ENCODE results near the gene DLX3.

The DLX3 gene

GRCh38 chr17:50024808-50025207 lies 29.8 kb upstream of the DLX3 start:
- DNase-seq, result peak in 2 of 3 donors; percentile 17 to 43
- peaks cover 0 to 34% (median 25%) of the 10 kb centered on the region in 4 experiments for H3K4me1 ChIP-seq (ENCODE audit: control extremely low read depth in 1 of 4, control insufficient read depth in 4 of 4, insufficient read depth in 4 of 4, low read length in 3 of 4)
- H3K27me3 ChIP-seq (replicated peaks in 2 of 5; ENCODE audit: control insufficient read depth in 4 of 5, insufficient read depth in 5 of 5, low read length in 4 of 5), result peaks cover 0 to 2% (median 0%) of the 10 kb centered on the region in 5 experiments
- no peaks in the 10 kb centered on the region for H3K9me3 ChIP-seq (ENCODE audit: control extremely low read depth in 1 of 5, control insufficient read depth in 4 of 5, insufficient read depth in 2 of 5, low read depth in 1 of 5, low read length in 4 of 5)
- POLR2A ChIA-PET, result no interaction called here
- H3K27ac ChIP-seq (ENCODE audit: insufficient read depth in 1 of 2, low read depth in 1 of 2, low read length in 2 of 2, poor library complexity in 1 of 2, severe bottlenecking in 2 of 2), result no peak overlapping the region
- H3K4me3 ChIP-seq (ENCODE audit: control insufficient read depth in 1 of 7, extremely low read depth in 1 of 7, insufficient read depth in 4 of 7, low read depth in 2 of 7, low read length in 6 of 7), result no peak overlapping the region
- no peaks in the 10 kb centered on the region for H3K36me3 ChIP-seq (ENCODE audit: control insufficient read depth in 4 of 4, insufficient read depth in 4 of 4, low read length in 3 of 4)
- 67% methylated on average over 6 of the region's 7 CpGs for WGBS (ENCODE audit: insufficient coverage)
- CTCF ChIA-PET, result interaction anchor here (1.2 to 4.1 kb wide), 4 partner anchors 8 to 70 kb away, joined by 4 to 30 read pairs (median 6); no protein-coding TSS in a partner anchor

- DNase-seq, result no peak
- CTCF ChIA-PET, result no interaction called here
Measured at GRCh38 chr17:50023520-50023919, 28.5 kb upstream of the DLX3 start.

GRCh38 chr17:50022463-50023130 lies 27.6 kb upstream of the DLX3 start:
- H3K9me3 ChIP-seq (ENCODE audit: control extremely low read depth in 1 of 5, control insufficient read depth in 4 of 5, insufficient read depth in 2 of 5, low read depth in 1 of 5, low read length in 4 of 5), result no peaks in the 10 kb centered on the region
- no peak overlapping the region for H3K4me3 ChIP-seq (ENCODE audit: control insufficient read depth in 1 of 7, extremely low read depth in 1 of 7, insufficient read depth in 4 of 7, low read depth in 2 of 7, low read length in 6 of 7)
- no peaks in the 10 kb centered on the region for H3K36me3 ChIP-seq (ENCODE audit: control insufficient read depth in 4 of 4, insufficient read depth in 4 of 4, low read length in 3 of 4)
- no peak for DNase-seq
- WGBS (ENCODE audit: insufficient coverage), result 100% methylated on average over 6 of the region's 6 CpGs
- ChIA-PET CTCF (interaction anchor here (1.0 to 3.1 kb wide), 2 partner anchors 65 to 72 kb away, joined by 6 to 17 read pairs; no protein-coding TSS in a partner anchor), POLR2A (no interaction called here)
- no peak overlapping the region for H3K27ac ChIP-seq (ENCODE audit: insufficient read depth in 1 of 2, low read depth in 1 of 2, low read length in 2 of 2, poor library complexity in 1 of 2, severe bottlenecking in 2 of 2)
- peaks cover 0 to 2% (median 0%) of the 10 kb centered on the region in 5 experiments for H3K27me3 ChIP-seq (replicated peaks in 2 of 5; ENCODE audit: control insufficient read depth in 4 of 5, insufficient read depth in 5 of 5, low read length in 4 of 5)
- peaks cover 0 to 18% (median 12%) of the 10 kb centered on the region in 4 experiments for H3K4me1 ChIP-seq (ENCODE audit: control extremely low read depth in 1 of 4, control insufficient read depth in 4 of 4, insufficient read depth in 4 of 4, low read length in 3 of 4)

More at GRCh38 chr17:50023520-50023919, 28.5 kb upstream of the DLX3 start:
- 80% methylated on average over 2 of the region's 8 CpGs for WGBS (ENCODE audit: insufficient coverage)
- H3K4me1 ChIP-seq (ENCODE audit: control extremely low read depth in 1 of 4, control insufficient read depth in 4 of 4, insufficient read depth in 4 of 4, low read length in 3 of 4), result peaks cover 0 to 27% (median 22%) of the 10 kb centered on the region in 4 experiments
- no peaks in the 10 kb centered on the region for H3K36me3 ChIP-seq (ENCODE audit: control insufficient read depth in 4 of 4, insufficient read depth in 4 of 4, low read length in 3 of 4)
- H3K9me3 ChIP-seq (ENCODE audit: control extremely low read depth in 1 of 5, control insufficient read depth in 4 of 5, insufficient read depth in 2 of 5, low read depth in 1 of 5, low read length in 4 of 5), result no peaks in the 10 kb centered on the region
- H3K27ac ChIP-seq (ENCODE audit: insufficient read depth in 1 of 2, low read depth in 1 of 2, low read length in 2 of 2, poor library complexity in 1 of 2, severe bottlenecking in 2 of 2), result no peak overlapping the region
- H3K27me3 ChIP-seq (replicated peaks in 2 of 5; ENCODE audit: control insufficient read depth in 4 of 5, insufficient read depth in 5 of 5, low read length in 4 of 5), result peaks cover 0 to 2% (median 0%) of the 10 kb centered on the region in 5 experiments
- no peak overlapping the region for H3K4me3 ChIP-seq (ENCODE audit: control insufficient read depth in 1 of 7, extremely low read depth in 1 of 7, insufficient read depth in 4 of 7, low read depth in 2 of 7, low read length in 6 of 7)
- POLR2A ChIA-PET, result no interaction called here

- DNase-seq, result no peak
- ChIA-PET CTCF (interaction anchor here (0.7 to 3.1 kb wide), 7 partner anchors 10 to 72 kb away, joined by 3 to 17 read pairs (median 6); no protein-coding TSS in a partner anchor), POLR2A (no interaction called here)
- 98% methylated on average over 5 of the region's 6 CpGs for WGBS (ENCODE audit: insufficient coverage)
- Histone ChIP-seq H3K36me3 (ENCODE audit: control insufficient read depth in 4 of 4, insufficient read depth in 4 of 4, low read length in 3 of 4) (no peaks in the 10 kb centered on the region), H3K27ac (ENCODE audit: insufficient read depth in 1 of 2, low read depth in 1 of 2, low read length in 2 of 2, poor library complexity in 1 of 2, severe bottlenecking in 2 of 2) (no peak overlapping the region), H3K4me3 (ENCODE audit: control insufficient read depth in 1 of 7, extremely low read depth in 1 of 7, insufficient read depth in 4 of 7, low read depth in 2 of 7, low read length in 6 of 7) (no peak overlapping the region), H3K9me3 (ENCODE audit: control extremely low read depth in 1 of 5, control insufficient read depth in 4 of 5, insufficient read depth in 2 of 5, low read depth in 1 of 5, low read length in 4 of 5) (no peaks in the 10 kb centered on the region), H3K4me1 (ENCODE audit: control extremely low read depth in 1 of 4, control insufficient read depth in 4 of 4, insufficient read depth in 4 of 4, low read length in 3 of 4) (peaks cover 0 to 10% (median 5%) of the 10 kb centered on the region in 4 experiments), H3K27me3 (replicated peaks in 2 of 5; ENCODE audit: control insufficient read depth in 4 of 5, insufficient read depth in 5 of 5, low read length in 4 of 5) (peaks cover 0 to 2% (median 0%) of the 10 kb centered on the region in 5 experiments)
Measured at GRCh38 chr17:50021681-50022370, 26.8 kb upstream of the DLX3 start.

GRCh38 chr17:50020841-50021599 lies 26.0 kb upstream of the DLX3 start:
- no peaks in the 10 kb centered on the region for H3K9me3 ChIP-seq (ENCODE audit: control extremely low read depth in 1 of 5, control insufficient read depth in 4 of 5, insufficient read depth in 2 of 5, low read depth in 1 of 5, low read length in 4 of 5)
- no peak overlapping the region for H3K27ac ChIP-seq (ENCODE audit: insufficient read depth in 1 of 2, low read depth in 1 of 2, low read length in 2 of 2, poor library complexity in 1 of 2, severe bottlenecking in 2 of 2)
- peaks cover 0 to 1% (median 0%) of the 10 kb centered on the region in 5 experiments for H3K27me3 ChIP-seq (replicated peaks in 2 of 5; ENCODE audit: control insufficient read depth in 4 of 5, insufficient read depth in 5 of 5, low read length in 4 of 5)
- peak in 2 of 3 donors; percentile 49 to 56 for DNase-seq
- no peak overlapping the region for H3K4me3 ChIP-seq (ENCODE audit: control insufficient read depth in 1 of 7, extremely low read depth in 1 of 7, insufficient read depth in 4 of 7, low read depth in 2 of 7, low read length in 6 of 7)
- 52% methylated on average over 11 of the region's 13 CpGs for WGBS (ENCODE audit: insufficient coverage)
- H3K4me1 ChIP-seq (ENCODE audit: control extremely low read depth in 1 of 4, control insufficient read depth in 4 of 4, insufficient read depth in 4 of 4, low read length in 3 of 4), result peaks cover 0 to 6% (median 5%) of the 10 kb centered on the region in 4 experiments
- H3K36me3 ChIP-seq (ENCODE audit: control insufficient read depth in 4 of 4, insufficient read depth in 4 of 4, low read length in 3 of 4), result no peaks in the 10 kb centered on the region
- CTCF ChIA-PET, result interaction anchor here (0.7 to 3.1 kb wide), 6 partner anchors 10 to 73 kb away, joined by 3 to 17 read pairs (median 6); no protein-coding TSS in a partner anchor
- POLR2A ChIA-PET, result no interaction called here

GRCh38 chr17:50018909-50019308 lies 23.9 kb upstream of the DLX3 start:
- CTCF ChIA-PET, result no interaction called here
- H3K36me3 ChIP-seq (ENCODE audit: control insufficient read depth in 4 of 4, insufficient read depth in 4 of 4, low read length in 3 of 4), result no peaks in the 10 kb centered on the region
- no peak overlapping the region for H3K27ac ChIP-seq (ENCODE audit: insufficient read depth in 1 of 2, low read depth in 1 of 2, low read length in 2 of 2, poor library complexity in 1 of 2, severe bottlenecking in 2 of 2)
- H3K4me1 ChIP-seq (ENCODE audit: control extremely low read depth in 1 of 4, control insufficient read depth in 4 of 4, insufficient read depth in 4 of 4, low read length in 3 of 4), result peaks cover 0 to 6% (median 5%) of the 10 kb centered on the region in 4 experiments
- H3K4me3 ChIP-seq (ENCODE audit: control insufficient read depth in 1 of 7, extremely low read depth in 1 of 7, insufficient read depth in 4 of 7, low read depth in 2 of 7, low read length in 6 of 7), result no peak overlapping the region
- no peak for DNase-seq
- H3K27me3 ChIP-seq (replicated peaks in 2 of 5; ENCODE audit: control insufficient read depth in 4 of 5, insufficient read depth in 5 of 5, low read length in 4 of 5), result no peaks in the 10 kb centered on the region
- POLR2A ChIA-PET, result no interaction called here
- WGBS (ENCODE audit: insufficient coverage), result 100% methylated on average over 1 of the region's 1 CpG
- peaks cover 0 to 13% (median 6%) of the 10 kb centered on the region in 5 experiments for H3K9me3 ChIP-seq (ENCODE audit: control extremely low read depth in 1 of 5, control insufficient read depth in 4 of 5, insufficient read depth in 2 of 5, low read depth in 1 of 5, low read length in 4 of 5)
